GM23248 (cell line): ENCODE measurements around the gene OTOP3.

Experiments
- EZH2 ChIP-seq: fragments of 200-600 bp; sonication (generic); IDR thresholded peaks from 2 replicates; pipeline ENCODE4 v1.6.1; 2018; ENCODE audit warnings: antibody characterized with exemption, mild to moderate bottlenecking; ENCODE audit not compliant: insufficient read depth, poor library complexity, severe bottlenecking
- EZH2phosphoT487 ChIP-seq: fragments of 200-600 bp; sonication (generic); IDR thresholded peaks from 2 replicates; pipeline ENCODE4 v1.6.1; 2018; ENCODE audit warnings: antibody characterized with exemption, moderate library complexity, mild to moderate bottlenecking, low read depth; ENCODE audit not compliant: insufficient read depth

DNA sequence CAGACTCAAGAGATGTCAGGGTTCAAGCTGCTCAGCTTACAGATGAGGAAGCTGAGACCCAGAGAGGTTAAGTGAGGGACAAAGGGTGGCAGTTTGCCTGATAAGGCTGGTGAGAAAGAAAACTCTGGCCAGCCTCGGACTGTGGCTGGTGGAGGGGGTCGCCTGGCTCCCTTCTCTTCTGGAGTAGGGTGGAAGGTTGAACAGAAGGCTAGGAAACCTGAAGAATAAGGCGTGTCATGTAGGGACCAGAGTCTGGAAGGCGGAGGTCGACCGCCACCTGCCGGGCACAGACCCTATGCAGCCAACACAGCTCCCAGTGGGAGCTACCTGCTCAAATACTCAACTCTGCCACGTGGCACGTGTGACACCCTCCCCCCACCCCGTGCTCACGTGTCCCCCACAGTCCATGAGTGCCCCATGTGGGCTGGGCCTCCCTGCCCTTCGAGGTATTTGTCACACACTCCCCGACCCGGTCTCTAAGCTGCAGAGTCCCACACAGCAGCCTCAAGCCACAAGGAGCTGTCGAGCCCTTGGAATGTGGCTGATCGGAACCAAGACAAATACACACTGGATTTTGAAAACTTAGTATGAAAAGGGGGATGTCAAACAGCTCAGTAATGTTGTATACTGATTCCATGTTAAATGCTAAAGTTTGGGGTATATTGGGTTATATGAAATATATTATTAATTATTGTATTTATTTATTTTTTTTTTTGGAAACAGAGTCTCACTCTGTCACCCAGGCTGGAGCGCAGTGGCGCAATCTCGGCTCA, 25.1 kb downstream of the OTOP3 start:
- TF ChIP-seq EZH2phosphoT487 (no peak), EZH2 (no peak)
